Left ventricle myocardium inferior (tissue), 1 donor: ENCODE measurements around the gene PBX1. TPM values are rescaled to one million over a fixed set of nuclear protein-coding genes. Genes with fewer than 3 reads are reported as not detected.

Source experiments
- DNase-seq: peaks from one replicate; pipeline ENCODE4 v3.0.0-alpha.2; 2020
- H3K27ac ChIP-seq: fragments of 200-600 bp; replicated peaks from 2 replicates; pipeline ENCODE4 v1.8.0; 2021
- H3K27me3 ChIP-seq: fragments of 200-600 bp; 2 replicates; pipeline ENCODE4 v1.8.0; 2021; ENCODE audit warnings: low read depth
- H3K36me3 ChIP-seq: fragments of 200-600 bp; 2 replicates; pipeline ENCODE4 v1.8.0; 2021
- H3K4me1 ChIP-seq: fragments of 200-600 bp; 2 replicates; pipeline ENCODE4 v1.8.0; 2021
- H3K4me3 ChIP-seq: fragments of 200-600 bp; 2 replicates; pipeline ENCODE4 v1.8.0; 2021; ENCODE audit warnings: mild to moderate bottlenecking, moderate library complexity
- H3K9me3 ChIP-seq: fragments of 200-600 bp; replicated peaks from 2 replicates; pipeline ENCODE4 v1.8.0; 2021
- intact Hi-C: fragments of 100-400 bp; cut with micrococcal nuclease; formaldehyde crosslinking; loops from one replicate; pipeline ENCODE4 v1.11.0; 2022
- total RNA-seq: library from RNA; stranded (reverse); fragmentation: NEBNext Ultra II Directional; extraction: Animal tissue kit (Norgen Biotek cat#: 25700); gene quantifications from one replicate; pipeline ENCODE4 v1.2.1, GENCODE V29; 2021
- TF ChIP-seq, protein P1 (sequence below): fragments of 200-600 bp; IDR thresholded peaks from 2 replicates; pipeline ENCODE4 v1.8.0; 2021; ENCODE audit warnings: antibody characterized with exemption, mild to moderate bottlenecking, borderline replicate concordance
- donor health status: DM: no; HTN: yes; CAD: no; lungs with severe emphysema.

Gene PBX1
- total RNA-seq, 1 donor from 2014 or later = 73.2 TPM

- no peaks in the 10 kb centered on the region for H3K36me3 ChIP-seq
- H3K4me3 ChIP-seq = no peak overlapping the region
- no peak for DNase-seq
- peaks cover 74% of the 10 kb centered on the region for H3K4me1 ChIP-seq
- intact Hi-C loops = no loop called here
- TF ChIP-seq, protein P1, sequence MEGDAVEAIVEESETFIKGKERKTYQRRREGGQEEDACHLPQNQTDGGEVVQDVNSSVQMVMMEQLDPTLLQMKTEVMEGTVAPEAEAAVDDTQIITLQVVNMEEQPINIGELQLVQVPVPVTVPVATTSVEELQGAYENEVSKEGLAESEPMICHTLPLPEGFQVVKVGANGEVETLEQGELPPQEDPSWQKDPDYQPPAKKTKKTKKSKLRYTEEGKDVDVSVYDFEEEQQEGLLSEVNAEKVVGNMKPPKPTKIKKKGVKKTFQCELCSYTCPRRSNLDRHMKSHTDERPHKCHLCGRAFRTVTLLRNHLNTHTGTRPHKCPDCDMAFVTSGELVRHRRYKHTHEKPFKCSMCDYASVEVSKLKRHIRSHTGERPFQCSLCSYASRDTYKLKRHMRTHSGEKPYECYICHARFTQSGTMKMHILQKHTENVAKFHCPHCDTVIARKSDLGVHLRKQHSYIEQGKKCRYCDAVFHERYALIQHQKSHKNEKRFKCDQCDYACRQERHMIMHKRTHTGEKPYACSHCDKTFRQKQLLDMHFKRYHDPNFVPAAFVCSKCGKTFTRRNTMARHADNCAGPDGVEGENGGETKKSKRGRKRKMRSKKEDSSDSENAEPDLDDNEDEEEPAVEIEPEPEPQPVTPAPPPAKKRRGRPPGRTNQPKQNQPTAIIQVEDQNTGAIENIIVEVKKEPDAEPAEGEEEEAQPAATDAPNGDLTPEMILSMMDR = no peak
- no peaks in the 10 kb centered on the region for H3K9me3 ChIP-seq
- no peaks in the 10 kb centered on the region for H3K27me3 ChIP-seq
- H3K27ac ChIP-seq = no peak overlapping the region
These were observed 197.8 kb downstream of the PBX1 start for GRCh38 chr1:164756741-164757140.

DNA sequence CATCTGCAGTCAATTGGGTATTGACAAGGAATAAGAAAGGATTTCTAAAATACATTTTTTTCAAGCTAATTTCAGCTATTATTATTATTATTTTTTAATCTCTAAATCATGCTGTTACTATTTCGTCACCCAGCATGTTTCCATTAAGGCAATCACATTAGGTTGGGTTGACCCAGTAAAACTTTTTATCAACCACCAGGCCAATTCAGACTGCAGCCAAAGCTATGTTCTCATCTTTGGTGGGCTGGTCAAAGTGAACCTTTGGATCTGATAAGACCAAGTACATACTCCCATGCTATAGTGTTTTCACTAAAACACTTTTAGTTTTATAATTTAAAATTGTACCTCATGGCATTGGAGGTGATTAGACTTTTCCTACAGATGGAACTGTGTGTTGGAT, 198.6 kb downstream of the PBX1 start:
- no peak overlapping the region for H3K4me3 ChIP-seq
- no peak for DNase-seq
- intact Hi-C loops = no loop called here
- TF ChIP-seq, protein P1 = no peak
- H3K4me1 ChIP-seq = peaks cover 67% of the 10 kb centered on the region
- H3K9me3 ChIP-seq = no peaks in the 10 kb centered on the region
- peak overlapping the region; percentile 2 for H3K27ac ChIP-seq
- no peaks in the 10 kb centered on the region for H3K36me3 ChIP-seq
- no peaks in the 10 kb centered on the region for H3K27me3 ChIP-seq

DNA sequence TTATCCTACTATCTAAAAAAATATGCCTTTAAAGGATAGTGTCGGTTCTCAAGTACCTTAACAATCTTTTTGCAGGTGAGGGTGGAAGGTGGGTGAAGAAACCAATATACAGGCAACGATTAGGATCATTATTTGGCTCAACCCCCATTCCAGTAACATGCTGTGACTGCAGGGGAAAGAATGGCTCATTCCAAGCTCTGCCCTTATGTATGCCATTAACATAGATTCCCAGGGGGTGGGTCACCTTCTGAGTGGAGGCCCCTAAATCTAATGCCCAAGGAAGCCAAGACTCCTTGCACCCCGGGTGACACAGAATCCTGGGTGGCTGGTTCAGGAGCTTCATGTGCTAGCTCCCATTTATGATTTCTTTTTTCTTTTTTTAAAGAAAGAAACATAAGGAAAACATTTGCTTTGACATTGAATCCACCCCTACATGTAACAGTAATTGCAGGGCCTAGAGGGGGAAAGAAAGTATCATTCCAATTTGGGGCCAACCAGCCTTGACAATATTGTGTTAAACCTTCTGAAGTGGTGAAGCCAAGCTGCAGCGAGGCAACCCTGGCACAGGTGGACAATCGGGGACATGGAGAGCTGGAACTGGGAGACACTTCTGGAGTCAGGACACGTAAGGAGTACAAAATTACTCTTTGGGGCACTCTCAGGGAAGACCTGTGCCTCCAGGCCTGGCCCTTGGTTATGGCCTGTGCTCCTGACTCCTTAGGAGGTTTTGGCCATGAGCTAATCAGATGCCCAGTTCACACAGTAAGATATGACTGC, 200.3 kb downstream of the PBX1 start:
- peaks cover 56% of the 10 kb centered on the region for H3K4me1 ChIP-seq
- H3K36me3 ChIP-seq = no peaks in the 10 kb centered on the region
- H3K9me3 ChIP-seq = no peaks in the 10 kb centered on the region
- H3K27me3 ChIP-seq = no peaks in the 10 kb centered on the region
- H3K27ac ChIP-seq = peak overlapping the region; percentile 55
- intact Hi-C loops = no loop called here
- no peak overlapping the region for H3K4me3 ChIP-seq
- no peak for DNase-seq
- TF ChIP-seq, protein P1 = no peak

DNA sequence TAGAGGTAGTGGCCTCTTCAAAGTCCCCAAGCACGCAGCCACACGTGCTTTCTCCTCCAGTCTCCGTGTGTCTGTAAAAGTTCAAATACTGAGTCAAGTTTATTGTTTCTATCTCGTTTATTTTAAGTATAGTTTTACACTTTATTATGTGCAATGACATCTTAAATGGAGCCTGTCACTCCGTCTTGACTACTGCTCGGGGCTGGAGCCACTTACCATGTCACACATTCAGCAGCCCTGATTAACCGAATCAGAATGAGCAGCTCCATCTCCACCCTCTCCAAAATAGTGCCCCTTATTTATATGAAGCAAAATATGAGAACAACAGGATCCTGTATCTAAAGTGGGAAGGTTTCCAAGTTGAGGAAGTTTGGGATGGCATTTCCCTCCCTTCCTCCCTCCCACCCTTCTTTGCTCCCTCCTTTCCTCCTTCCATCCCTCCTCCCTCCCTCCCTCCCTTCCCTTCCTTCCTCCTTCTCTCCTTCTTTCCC, 201.0 kb downstream of the PBX1 start:
- Histone ChIP-seq H3K27me3 (no peaks in the 10 kb centered on the region), H3K4me3 (no peak overlapping the region), H3K36me3 (no peaks in the 10 kb centered on the region), H3K27ac (peak overlapping the region; percentile 55), H3K4me1 (peaks cover 56% of the 10 kb centered on the region), H3K9me3 (no peaks in the 10 kb centered on the region)
- intact Hi-C loops = no loop called here
- TF ChIP-seq, protein P1 = no peak
- DNase-seq = no peak

- H3K36me3 ChIP-seq = no peaks in the 10 kb centered on the region
- H3K27me3 ChIP-seq = no peaks in the 10 kb centered on the region
- TF ChIP-seq, protein P1 = no peak
- peaks cover 56% of the 10 kb centered on the region for H3K4me1 ChIP-seq
- no peaks in the 10 kb centered on the region for H3K9me3 ChIP-seq
- intact Hi-C loops = no loop called here
- H3K4me3 ChIP-seq = no peak overlapping the region
- H3K27ac ChIP-seq = peak overlapping the region; percentile 55
- no peak for DNase-seq
These were observed 201.6 kb downstream of the PBX1 start for GRCh38 chr1:164760569-164760968.
